ENCODE data around the gene IGSF9.

The IGSF9 gene

GRCh38 chr1:159898527-159898926 lies 46.9 kb downstream of the IGSF9 start:
- no peak for TF ChIP-seq CTCF (IDR thresholded peaks at IDR 0.05; ENCODE audit: control insufficient read depth, extremely low read depth, insufficient read depth)
- no peak overlapping the region for H3K4me3 ChIP-seq (ENCODE audit: low read depth, low read length)

GRCh38 chr1:159897962-159898361 lies 47.5 kb downstream of the IGSF9 start:
- no peak for DNase-seq (ENCODE audit: low read depth)
- no peak overlapping the region for H3K4me3 ChIP-seq (ENCODE audit: low read depth, low read length)
- TF ChIP-seq CTCF (IDR thresholded peaks at IDR 0.05; ENCODE audit: control insufficient read depth, extremely low read depth, insufficient read depth) = no peak

More at GRCh38 chr1:159898527-159898926, 46.9 kb downstream of the IGSF9 start:
- no peak for DNase-seq (ENCODE audit: low read depth)

GRCh38 chr1:159896546-159896930 lies 48.9 kb downstream of the IGSF9 start:
- no peak for DNase-seq (ENCODE audit: low read depth)
- no peak overlapping the region for H3K4me3 ChIP-seq (ENCODE audit: low read depth, low read length)
- TF ChIP-seq CTCF (IDR thresholded peaks at IDR 0.05; ENCODE audit: control insufficient read depth, extremely low read depth, insufficient read depth) = no peak

GRCh38 chr1:159895836-159896545 lies 49.4 kb downstream of the IGSF9 start:
- no peak for TF ChIP-seq CTCF (IDR thresholded peaks at IDR 0.05; ENCODE audit: control insufficient read depth, extremely low read depth, insufficient read depth)
- DNase-seq (ENCODE audit: low read depth) = no peak
- no peak overlapping the region for H3K4me3 ChIP-seq (ENCODE audit: low read depth, low read length)

- TF ChIP-seq CTCF (IDR thresholded peaks at IDR 0.05; ENCODE audit: control insufficient read depth, extremely low read depth, insufficient read depth) = no peak
- no peak overlapping the region for H3K4me3 ChIP-seq (ENCODE audit: low read depth, low read length)
- DNase-seq (ENCODE audit: low read depth) = no peak
These were observed 50.1 kb downstream of the IGSF9 start for GRCh38 chr1:159895286-159895685.

GRCh38 chr1:159892944-159893343 lies 52.5 kb downstream of the IGSF9 start:
- no peak for TF ChIP-seq CTCF (IDR thresholded peaks at IDR 0.05; ENCODE audit: control insufficient read depth, extremely low read depth, insufficient read depth)
- no peak overlapping the region for H3K4me3 ChIP-seq (ENCODE audit: low read depth, low read length)
- DNase-seq (ENCODE audit: low read depth) = no peak
